K562 (cell line): ENCODE measurements around the gene RFESD. TPM values are rescaled to one million over a fixed set of nuclear protein-coding genes. Genes with fewer than 3 reads are reported as not detected.
A peak's percentile ranks its signal among the peaks of the same experiment; 100 is the strongest.

Experiments used
- CTBP1 ChIP-seq: fragments of 450-650 bp; IDR thresholded peaks from 2 replicates; pipeline ENCODE4 v1.6.1; 2016; ENCODE audit warnings: borderline replicate concordance
- ELF2 ChIP-seq: fragments of 250-450 bp; sonication (Bioruptor Pico); IDR thresholded peaks from 2 replicates; pipeline ENCODE4 v1.5.0; 2021; ENCODE audit warnings: mild to moderate bottlenecking
- ETV1 ChIP-seq: fragments of 450-650 bp; conservative IDR thresholded peaks from 2 replicates; pipeline ENCODE4 v1.6.1; 2016; ENCODE audit warnings: missing genetic modification characterization, control low read depth, low read depth, missing compliant biosample characterization
- ILF3 ChIP-seq: fragments of 450-650 bp; IDR thresholded peaks from 2 replicates; pipeline ENCODE4 v1.6.1; 2018; ENCODE audit warnings: antibody characterized with exemption, mild to moderate bottlenecking, moderate library complexity, borderline replicate concordance
- LARP7 ChIP-seq: fragments of 450-650 bp; IDR thresholded peaks from 2 replicates; pipeline ENCODE4 v1.6.1; 2016
- MLLT1 ChIP-seq, 2 experiments: fragments of 450-650 bp; IDR thresholded peaks; 2 replicates each; pipeline ENCODE4 v1.6.1; 2016
- RBM22 ChIP-seq: fragments of 200-400 bp; formaldehyde crosslinking; IDR thresholded peaks from 2 replicates; pipeline ENCODE4 v1.6.1; 2018; ENCODE audit warnings: low read length, low read depth; ENCODE audit not compliant: poor library complexity, severe bottlenecking
- SMARCA5 ChIP-seq: fragments of 450-650 bp; IDR thresholded peaks from 2 replicates; pipeline ENCODE4 v1.6.1; 2016
- ZNF165 ChIP-seq: fragments of 250-450 bp; sonication (Bioruptor Pico); IDR thresholded peaks from 2 replicates; pipeline ENCODE4 v1.4.0; 2020; ENCODE audit warnings: borderline replicate concordance
- ZNF57 ChIP-seq: fragments of 450-650 bp; formaldehyde crosslinking; IDR thresholded peaks from 2 replicates; pipeline ENCODE4 v1.4.0; 2020; ENCODE audit warnings: mild to moderate bottlenecking, moderate library complexity
- ZNF589 ChIP-seq: fragments of 200-800 bp; sonication (Bioruptor generic); IDR thresholded peaks from 2 replicates; pipeline ENCODE4 v1.6.1; 2016; ENCODE audit warnings: low read depth, missing genetic modification characterization, missing compliant biosample characterization
- polyA plus RNA-seq, 8 experiments: library from polyadenylated mRNA; depleted of rRNA in 4 of 8; stranded (reverse) in 5 of 8; unstranded in 3 of 8; fragments of >200 nt; fragmentation: Nextera tagmentation in 2 of 8; fragmentation: Illumina TruSeq in 1 of 8; extraction: Ambion mirVana in 2 of 8; extraction: Trizol in 1 of 8; gene quantifications; 2 replicates each; pipeline versions ENCODE4 v1.2.1 to v1.2.3, GENCODE V29; 2011 to 2014; ENCODE audit warnings: inconsistent platforms in 1 of 8, missing spikeins in 1 of 8
- total RNA-seq, 7 experiments: library from RNA; depleted of rRNA in 6 of 7; stranded (reverse); fragments of >200 nt in 6 of 7; fragmentation: Illumina TruSeq in 2 of 7; extraction: Trizol in 2 of 7; gene quantifications; 2 replicates each; pipeline versions ENCODE4 v1.2.1 to v1.2.3, GENCODE V29; 2011 to 2021; ENCODE audit warnings: low replicate concordance in 1 of 7
- TF ChIP-seq, protein P1 (sequence below), 2 experiments: fragments of 450-650 bp in 1 of 2; sonication (generic) in 1 of 2; formaldehyde crosslinking in 1 of 2; IDR thresholded peaks; 2 replicates each; pipeline versions ENCODE4 v1.7.1 to v1.9.0; 2016 to 2022; ENCODE audit warnings: inconsistent platforms in 1 of 2, mild to moderate bottlenecking in 1 of 2, missing genetic modification reagents in 1 of 2

The RFESD gene
- total and polyA plus RNA-seq, 9 of the 15 experiments (the other 6 are each of a cell fraction or from before 2014, with no cell fraction given) = 62.3 to 600 (median 140) TPM

- TF ChIP-seq, protein P1, sequence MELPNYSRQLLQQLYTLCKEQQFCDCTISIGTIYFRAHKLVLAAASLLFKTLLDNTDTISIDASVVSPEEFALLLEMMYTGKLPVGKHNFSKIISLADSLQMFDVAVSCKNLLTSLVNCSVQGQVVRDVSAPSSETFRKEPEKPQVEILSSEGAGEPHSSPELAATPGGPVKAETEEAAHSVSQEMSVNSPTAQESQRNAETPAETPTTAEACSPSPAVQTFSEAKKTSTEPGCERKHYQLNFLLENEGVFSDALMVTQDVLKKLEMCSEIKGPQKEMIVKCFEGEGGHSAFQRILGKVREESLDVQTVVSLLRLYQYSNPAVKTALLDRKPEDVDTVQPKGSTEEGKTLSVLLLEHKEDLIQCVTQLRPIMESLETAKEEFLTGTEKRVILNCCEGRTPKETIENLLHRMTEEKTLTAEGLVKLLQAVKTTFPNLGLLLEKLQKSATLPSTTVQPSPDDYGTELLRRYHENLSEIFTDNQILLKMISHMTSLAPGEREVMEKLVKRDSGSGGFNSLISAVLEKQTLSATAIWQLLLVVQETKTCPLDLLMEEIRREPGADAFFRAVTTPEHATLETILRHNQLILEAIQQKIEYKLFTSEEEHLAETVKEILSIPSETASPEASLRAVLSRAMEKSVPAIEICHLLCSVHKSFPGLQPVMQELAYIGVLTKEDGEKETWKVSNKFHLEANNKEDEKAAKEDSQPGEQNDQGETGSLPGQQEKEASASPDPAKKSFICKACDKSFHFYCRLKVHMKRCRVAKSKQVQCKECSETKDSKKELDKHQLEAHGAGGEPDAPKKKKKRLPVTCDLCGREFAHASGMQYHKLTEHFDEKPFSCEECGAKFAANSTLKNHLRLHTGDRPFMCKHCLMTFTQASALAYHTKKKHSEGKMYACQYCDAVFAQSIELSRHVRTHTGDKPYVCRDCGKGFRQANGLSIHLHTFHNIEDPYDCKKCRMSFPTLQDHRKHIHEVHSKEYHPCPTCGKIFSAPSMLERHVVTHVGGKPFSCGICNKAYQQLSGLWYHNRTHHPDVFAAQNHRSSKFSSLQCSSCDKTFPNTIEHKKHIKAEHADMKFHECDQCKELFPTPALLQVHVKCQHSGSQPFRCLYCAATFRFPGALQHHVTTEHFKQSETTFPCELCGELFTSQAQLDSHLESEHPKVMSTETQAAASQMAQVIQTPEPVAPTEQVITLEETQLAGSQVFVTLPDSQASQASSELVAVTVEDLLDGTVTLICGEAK (IDR thresholded peaks at IDR 0.05) = 0 out of 2 replicates have a peak, but pooled peaks have one; percentile 17
- TF ChIP-seq, protein P1 (CRISPR knock-in tag; IDR thresholded peaks at IDR 0.05) = no peak
- TF ChIP-seq LARP7 (no peak), ILF3 (no peak), MLLT1 (IDR thresholded peaks at IDR 0.05) (0 out of 4 replicates have a peak, but pooled peaks have one; percentile 34 to 63), ZNF165 (CRISPR knock-in tag) (no peak), ZNF57 (CRISPR knock-in tag) (no peak), ELF2 (CRISPR knock-in tag) (no peak), RBM22 (no peak), CTBP1 (peak; percentile 40; the same call in 1 of the 2 replicates), SMARCA5 (no peak), ETV1 (tag) (0 out of 2 replicates have a peak, but pooled peaks have one; percentile 8), ZNF589 (CRISPR knock-in tag) (no peak)
Measured at GRCh38 chr5:95644351-95645042, 2.1 kb upstream of the RFESD start (continued).
